Measurements from ENCODE around the gene MGA. TPM values are rescaled to one million over a fixed set of nuclear protein-coding genes. Genes with fewer than 3 reads are reported as not detected.

The MGA gene
- total and polyA plus RNA-seq, 4 donors, result 2.7 to 86.2 (median 14.1) TPM

DNA sequence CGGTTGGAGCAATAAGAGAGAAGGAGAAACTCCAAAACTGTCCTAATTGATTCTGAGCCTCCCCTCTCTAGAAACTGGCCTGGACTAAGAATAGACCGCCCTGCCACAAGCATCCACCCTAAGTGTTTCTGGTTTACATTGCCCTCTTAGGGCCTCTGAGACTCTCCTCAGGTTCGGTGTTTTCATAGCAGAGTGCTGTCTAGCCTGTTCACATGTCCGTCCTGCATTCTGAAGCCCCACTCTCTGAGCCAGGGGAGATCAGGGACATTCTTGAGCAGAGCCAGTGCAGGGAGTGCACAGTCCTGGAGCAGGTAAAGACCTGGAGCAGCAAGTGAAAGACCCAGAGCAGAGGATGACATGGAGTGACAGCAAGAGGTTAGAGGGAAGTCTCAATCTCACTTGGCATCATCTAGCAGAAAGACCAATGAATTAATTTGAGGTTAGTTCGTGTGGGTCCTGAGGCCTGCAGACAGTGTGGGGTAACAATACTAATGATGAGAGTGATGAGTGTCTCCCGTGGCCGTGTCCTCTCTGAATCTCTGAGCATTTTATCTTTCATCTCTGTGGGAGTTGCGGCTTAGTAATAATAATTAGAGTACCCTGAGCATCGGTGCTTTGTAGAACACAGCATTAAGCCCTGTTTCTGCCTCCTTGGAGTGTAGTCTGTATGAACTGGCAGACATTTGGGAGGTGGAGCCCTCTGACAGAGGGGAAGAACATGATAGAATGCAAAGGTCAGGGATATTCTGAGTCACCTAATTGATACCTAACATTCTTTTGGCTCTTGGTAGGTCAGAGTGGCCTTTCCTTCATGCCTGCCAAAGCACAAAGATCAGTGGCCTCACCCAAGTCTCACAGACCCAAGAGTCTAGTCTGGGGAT, 138.6 kb downstream of the MGA start:
- no peaks in the 10 kb centered on the region for H3K27me3 ChIP-seq (ENCODE audit: control insufficient read depth in 3 of 3, insufficient read depth in 3 of 3, low read length in 2 of 3)
- 78 to 87% methylated on average over 9 of the region's 9 CpGs for WGBS, 2 donors
- H3K4me1 ChIP-seq (ENCODE audit: control insufficient read depth in 5 of 5, insufficient read depth in 5 of 5, low read length in 5 of 5), result peaks cover 7 to 17% (median 8%) of the 10 kb centered on the region in 5 donors
- ATAC-seq (ENCODE audit: insufficient read depth, low FRiP score), result no peak
- H3K27ac ChIP-seq (ENCODE audit: low read depth in 1 of 2, low read length in 1 of 2), result no peak overlapping the region
- no peak overlapping the region for H3K9ac ChIP-seq (ENCODE audit: insufficient read depth in 1 of 2, low read length in 2 of 2)
- DNase-seq, result peak in 2 of 3 donors; percentile 28 to 49
- H3K4me3 ChIP-seq, result no peak overlapping the region
- peaks cover 0 to 6% (median 0%) of the 10 kb centered on the region in 4 donors for H3K36me3 ChIP-seq (ENCODE audit: control insufficient read depth in 4 of 4, insufficient read depth in 4 of 4, low read length in 4 of 4)
- no peaks in the 10 kb centered on the region for H3K9me3 ChIP-seq (ENCODE audit: control insufficient read depth in 4 of 4, insufficient read depth in 3 of 4, low read length in 3 of 4)
- TF ChIP-seq, protein P1, sequence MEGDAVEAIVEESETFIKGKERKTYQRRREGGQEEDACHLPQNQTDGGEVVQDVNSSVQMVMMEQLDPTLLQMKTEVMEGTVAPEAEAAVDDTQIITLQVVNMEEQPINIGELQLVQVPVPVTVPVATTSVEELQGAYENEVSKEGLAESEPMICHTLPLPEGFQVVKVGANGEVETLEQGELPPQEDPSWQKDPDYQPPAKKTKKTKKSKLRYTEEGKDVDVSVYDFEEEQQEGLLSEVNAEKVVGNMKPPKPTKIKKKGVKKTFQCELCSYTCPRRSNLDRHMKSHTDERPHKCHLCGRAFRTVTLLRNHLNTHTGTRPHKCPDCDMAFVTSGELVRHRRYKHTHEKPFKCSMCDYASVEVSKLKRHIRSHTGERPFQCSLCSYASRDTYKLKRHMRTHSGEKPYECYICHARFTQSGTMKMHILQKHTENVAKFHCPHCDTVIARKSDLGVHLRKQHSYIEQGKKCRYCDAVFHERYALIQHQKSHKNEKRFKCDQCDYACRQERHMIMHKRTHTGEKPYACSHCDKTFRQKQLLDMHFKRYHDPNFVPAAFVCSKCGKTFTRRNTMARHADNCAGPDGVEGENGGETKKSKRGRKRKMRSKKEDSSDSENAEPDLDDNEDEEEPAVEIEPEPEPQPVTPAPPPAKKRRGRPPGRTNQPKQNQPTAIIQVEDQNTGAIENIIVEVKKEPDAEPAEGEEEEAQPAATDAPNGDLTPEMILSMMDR (IDR thresholded peaks at IDR 0.05; ENCODE audit: control extremely low read depth, extremely low read depth), result no peak

GRCh38 chr15:41799488-41799805, 139.2 kb downstream of the MGA start:
- 87 to 94% methylated on average over 5 of the region's 5 CpGs for WGBS, 2 donors
- Histone ChIP-seq H3K36me3 (ENCODE audit: control insufficient read depth in 4 of 4, insufficient read depth in 4 of 4, low read length in 4 of 4) (peaks cover 0 to 10% (median 0%) of the 10 kb centered on the region in 4 donors), H3K27ac (ENCODE audit: low read depth in 1 of 2, low read length in 1 of 2) (no peak overlapping the region)

GRCh38 chr15:41801185-41801584, 141.0 kb downstream of the MGA start:
- 93 to 96% methylated on average over 3 of the region's 3 CpGs for WGBS, 2 donors
- H3K4me1 ChIP-seq (ENCODE audit: control insufficient read depth in 5 of 5, insufficient read depth in 5 of 5, low read length in 5 of 5), result peaks cover 2 to 12% (median 12%) of the 10 kb centered on the region in 5 donors
- ATAC-seq (ENCODE audit: insufficient read depth, low FRiP score), result no peak
- peaks cover 0 to 12% (median 3%) of the 10 kb centered on the region in 4 donors for H3K36me3 ChIP-seq (ENCODE audit: control insufficient read depth in 4 of 4, insufficient read depth in 4 of 4, low read length in 4 of 4)
- H3K4me3 ChIP-seq, result no peak overlapping the region
- no peak overlapping the region for H3K27ac ChIP-seq (ENCODE audit: low read depth in 1 of 2, low read length in 1 of 2)
- no peaks in the 10 kb centered on the region for H3K27me3 ChIP-seq (ENCODE audit: control insufficient read depth in 3 of 3, insufficient read depth in 3 of 3, low read length in 2 of 3)
- no peak for DNase-seq
- H3K9ac ChIP-seq (ENCODE audit: insufficient read depth in 1 of 2, low read length in 2 of 2), result no peak overlapping the region
- no peaks in the 10 kb centered on the region for H3K9me3 ChIP-seq (ENCODE audit: control insufficient read depth in 4 of 4, insufficient read depth in 3 of 4, low read length in 3 of 4)
- TF ChIP-seq, protein P1 (IDR thresholded peaks at IDR 0.05; ENCODE audit: control extremely low read depth, extremely low read depth), result no peak

More at GRCh38 chr15:41799488-41799805, 139.2 kb downstream of the MGA start:
- no peak for ATAC-seq (ENCODE audit: insufficient read depth, low FRiP score)
- H3K9me3 ChIP-seq (ENCODE audit: control insufficient read depth in 4 of 4, insufficient read depth in 3 of 4, low read length in 3 of 4), result no peaks in the 10 kb centered on the region
- H3K4me1 ChIP-seq (ENCODE audit: control insufficient read depth in 5 of 5, insufficient read depth in 5 of 5, low read length in 5 of 5), result peaks cover 7 to 17% (median 11%) of the 10 kb centered on the region in 5 donors
- no peak overlapping the region for H3K9ac ChIP-seq (ENCODE audit: insufficient read depth in 1 of 2, low read length in 2 of 2)
- no peak overlapping the region for H3K4me3 ChIP-seq
- no peak for DNase-seq
- TF ChIP-seq, protein P1 (IDR thresholded peaks at IDR 0.05; ENCODE audit: control extremely low read depth, extremely low read depth), result no peak
- no peaks in the 10 kb centered on the region for H3K27me3 ChIP-seq (ENCODE audit: control insufficient read depth in 3 of 3, insufficient read depth in 3 of 3, low read length in 2 of 3)

All from lung (tissue), 12 donors.